ENCODE results near the gene CCDC188. TPM values are rescaled to one million over a fixed set of nuclear protein-coding genes. Genes with fewer than 3 reads are reported as not detected.
A peak's percentile ranks its signal among the peaks of the same experiment; 100 is the strongest.

CCDC188 gene
- total and polyA plus RNA-seq, 4 donors = 0.69 to 5.2 (median 2.0) TPM

DNA sequence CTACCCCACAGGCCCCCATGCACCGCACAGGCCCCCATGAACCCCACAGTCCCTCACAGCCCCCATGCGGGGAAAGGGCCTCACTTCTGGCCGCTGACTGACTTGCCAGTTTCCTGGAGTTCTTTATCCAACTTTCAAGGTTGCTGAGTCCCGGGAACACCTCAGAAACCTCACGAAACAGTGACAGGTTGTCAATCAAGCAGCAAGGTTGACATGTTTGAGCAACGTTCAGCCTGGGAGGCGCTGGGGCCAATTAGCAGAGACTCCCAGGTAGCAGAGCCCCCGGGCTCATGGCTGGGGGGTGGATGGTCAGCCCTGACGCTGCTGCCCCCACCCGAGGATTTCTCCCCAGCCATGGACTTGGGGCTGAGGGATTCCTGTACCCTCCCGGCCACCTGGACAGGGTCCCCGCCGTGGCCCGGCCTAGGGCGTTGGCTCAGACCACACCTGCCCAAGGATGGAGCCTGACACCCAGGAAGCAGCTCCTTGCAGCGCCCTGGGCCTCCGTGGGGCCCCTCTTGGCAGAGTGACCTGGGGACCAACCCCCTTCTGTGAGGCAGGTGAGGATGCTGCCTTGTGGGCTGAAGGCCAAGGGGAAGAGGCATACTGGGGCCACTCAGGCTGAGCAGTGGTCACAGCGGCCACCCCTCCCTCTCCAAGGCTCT lies 33.8 kb upstream of the CCDC188 start:
- peaks cover 9% of the 10 kb centered on the region for H3K4me1 ChIP-seq (ENCODE audit: control insufficient read depth, insufficient read depth, low read length)
- no peak overlapping the region for H3K4me3 ChIP-seq (ENCODE audit: low read depth, low read length)
- no peaks in the 10 kb centered on the region for H3K9me3 ChIP-seq (ENCODE audit: control insufficient read depth, insufficient read depth, low read length)
- H3K36me3 ChIP-seq (ENCODE audit: control insufficient read depth, insufficient read depth, low read length) = no peaks in the 10 kb centered on the region
- no peak for DNase-seq (ENCODE audit: low read depth in 4 of 6, low spot score in 6 of 6)
- H3K27ac ChIP-seq (ENCODE audit: low read depth, low read length) = no peak overlapping the region
- WGBS (ENCODE audit: insufficient coverage) = 85% methylated on average over 17 of the region's 18 CpGs
- H3K27me3 ChIP-seq (ENCODE audit: control insufficient read depth, insufficient read depth, low read length) = no peaks in the 10 kb centered on the region

DNA sequence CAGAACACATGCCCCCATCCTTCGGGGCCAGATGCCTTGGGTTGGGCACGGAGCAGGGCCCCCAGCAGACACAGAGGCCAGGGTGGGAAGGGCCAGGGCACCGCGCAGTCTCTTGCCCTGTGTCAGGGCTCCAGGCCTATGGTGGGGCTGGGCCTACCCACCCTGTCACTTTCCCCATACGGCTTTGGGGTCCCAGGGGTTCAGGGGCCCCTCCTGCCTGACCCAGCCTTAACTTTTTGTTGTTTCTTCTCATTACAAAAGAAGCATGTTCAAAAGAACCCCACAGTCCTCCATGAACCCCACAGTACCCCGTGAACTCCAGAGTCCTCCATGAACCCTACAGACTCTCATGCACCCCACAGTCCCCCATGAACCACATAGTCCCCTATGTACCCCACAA lies 33.0 kb upstream of the CCDC188 start:
- Histone ChIP-seq H3K9me3 (ENCODE audit: control insufficient read depth, insufficient read depth, low read length) (no peaks in the 10 kb centered on the region), H3K36me3 (ENCODE audit: control insufficient read depth, insufficient read depth, low read length) (no peaks in the 10 kb centered on the region), H3K27ac (ENCODE audit: low read depth, low read length) (no peak overlapping the region), H3K4me3 (ENCODE audit: low read depth, low read length) (no peak overlapping the region), H3K27me3 (ENCODE audit: control insufficient read depth, insufficient read depth, low read length) (no peaks in the 10 kb centered on the region), H3K4me1 (ENCODE audit: control insufficient read depth, insufficient read depth, low read length) (peaks cover 9% of the 10 kb centered on the region)
- DNase-seq (ENCODE audit: low read depth in 4 of 6, low spot score in 6 of 6) = no peak
- WGBS (ENCODE audit: insufficient coverage) = 63% methylated on average over 6 of the region's 6 CpGs

DNA sequence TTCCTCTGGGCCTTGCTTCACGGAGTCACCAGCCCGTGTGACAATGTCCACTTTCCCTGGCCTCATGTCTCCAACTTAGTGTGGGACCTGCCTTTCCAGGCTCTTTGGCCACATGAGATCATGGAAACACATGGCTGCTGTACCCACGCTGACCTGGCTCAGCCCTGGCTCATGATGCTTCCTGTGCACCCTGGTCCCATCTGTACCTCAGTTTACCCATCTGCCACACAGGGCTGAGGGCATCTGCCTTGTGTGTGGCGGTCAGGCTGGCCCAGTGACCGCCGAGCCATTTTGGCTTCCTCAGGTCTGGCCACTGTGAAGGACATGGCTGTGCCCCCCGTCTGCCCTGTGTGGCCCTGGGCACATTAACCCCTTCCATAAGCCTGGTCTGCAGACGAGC lies 32.2 kb upstream of the CCDC188 start:
- 93% methylated on average over 8 of the region's 8 CpGs for whole genome bisulfite sequencing (ENCODE audit: insufficient coverage)
- Histone ChIP-seq H3K9me3 (ENCODE audit: control insufficient read depth, insufficient read depth, low read length) (no peaks in the 10 kb centered on the region), H3K27ac (ENCODE audit: low read depth, low read length) (no peak overlapping the region), H3K4me1 (ENCODE audit: control insufficient read depth, insufficient read depth, low read length) (peaks cover 9% of the 10 kb centered on the region), H3K27me3 (ENCODE audit: control insufficient read depth, insufficient read depth, low read length) (no peaks in the 10 kb centered on the region), H3K4me3 (ENCODE audit: low read depth, low read length) (no peak overlapping the region), H3K36me3 (ENCODE audit: control insufficient read depth, insufficient read depth, low read length) (no peaks in the 10 kb centered on the region)
- DNase-seq (ENCODE audit: low read depth in 4 of 6, low spot score in 6 of 6) = no peak

DNA sequence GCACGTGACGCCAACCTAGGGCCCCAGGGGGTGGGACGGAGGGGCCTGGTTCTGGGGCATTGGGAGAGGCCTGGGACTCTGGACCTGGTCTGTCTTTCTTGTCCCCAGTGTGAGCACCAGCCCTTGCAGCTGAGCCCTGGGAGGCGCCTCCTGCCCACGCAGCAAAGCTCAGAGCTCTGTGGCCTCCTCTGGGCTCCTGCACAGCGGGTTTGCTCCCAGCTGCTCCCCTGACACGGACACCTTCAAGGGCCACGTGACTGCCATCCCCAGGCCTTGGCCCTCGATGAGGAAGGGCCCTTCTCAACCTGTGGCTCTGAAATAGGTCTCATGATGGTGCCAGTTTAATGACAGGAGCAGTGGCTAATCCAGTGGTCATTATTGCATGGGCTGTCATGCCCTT lies 31.5 kb upstream of the CCDC188 start:
- no peak for DNase-seq (ENCODE audit: low read depth in 4 of 6, low spot score in 6 of 6)
- H3K9me3 ChIP-seq (ENCODE audit: control insufficient read depth, insufficient read depth, low read length) = no peaks in the 10 kb centered on the region
- H3K27me3 ChIP-seq (ENCODE audit: control insufficient read depth, insufficient read depth, low read length) = no peaks in the 10 kb centered on the region
- peaks cover 16% of the 10 kb centered on the region for H3K4me1 ChIP-seq (ENCODE audit: control insufficient read depth, insufficient read depth, low read length)
- no peak overlapping the region for H3K4me3 ChIP-seq (ENCODE audit: low read depth, low read length)
- no peaks in the 10 kb centered on the region for H3K36me3 ChIP-seq (ENCODE audit: control insufficient read depth, insufficient read depth, low read length)
- WGBS (ENCODE audit: insufficient coverage) = 86% methylated on average over 9 of the region's 9 CpGs
- H3K27ac ChIP-seq (ENCODE audit: low read depth, low read length) = no peak overlapping the region

DNA sequence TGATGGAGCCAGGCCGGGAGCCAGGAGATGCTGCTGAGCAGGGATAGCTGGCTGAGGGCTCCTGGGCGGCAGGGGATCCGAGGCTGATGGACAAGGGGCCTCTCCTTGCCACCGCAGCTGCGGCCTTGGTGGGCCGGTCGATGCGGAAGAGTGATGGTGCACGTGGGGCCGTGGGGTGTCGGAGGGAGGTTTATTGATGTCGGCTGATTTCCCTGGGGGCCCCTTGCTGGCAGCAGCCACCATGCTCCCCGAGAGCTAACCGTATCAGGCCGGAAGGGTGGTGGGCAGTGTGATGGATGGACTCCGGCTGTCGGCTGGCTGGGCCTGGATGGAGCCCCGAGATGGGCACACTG lies 31.0 kb upstream of the CCDC188 start:
- WGBS (ENCODE audit: insufficient coverage) = 51% methylated on average over 18 of the region's 18 CpGs
- H3K27me3 ChIP-seq (ENCODE audit: control insufficient read depth, insufficient read depth, low read length) = no peaks in the 10 kb centered on the region
- no peaks in the 10 kb centered on the region for H3K36me3 ChIP-seq (ENCODE audit: control insufficient read depth, insufficient read depth, low read length)
- peaks cover 21% of the 10 kb centered on the region for H3K4me1 ChIP-seq (ENCODE audit: control insufficient read depth, insufficient read depth, low read length)
- H3K4me3 ChIP-seq (ENCODE audit: low read depth, low read length) = no peak overlapping the region
- DNase-seq (ENCODE audit: low read depth in 4 of 6, low spot score in 6 of 6) = peak in 1 of 6 donors; percentile 46
- H3K27ac ChIP-seq (ENCODE audit: low read depth, low read length) = no peak overlapping the region
- H3K9me3 ChIP-seq (ENCODE audit: control insufficient read depth, insufficient read depth, low read length) = no peaks in the 10 kb centered on the region

DNA sequence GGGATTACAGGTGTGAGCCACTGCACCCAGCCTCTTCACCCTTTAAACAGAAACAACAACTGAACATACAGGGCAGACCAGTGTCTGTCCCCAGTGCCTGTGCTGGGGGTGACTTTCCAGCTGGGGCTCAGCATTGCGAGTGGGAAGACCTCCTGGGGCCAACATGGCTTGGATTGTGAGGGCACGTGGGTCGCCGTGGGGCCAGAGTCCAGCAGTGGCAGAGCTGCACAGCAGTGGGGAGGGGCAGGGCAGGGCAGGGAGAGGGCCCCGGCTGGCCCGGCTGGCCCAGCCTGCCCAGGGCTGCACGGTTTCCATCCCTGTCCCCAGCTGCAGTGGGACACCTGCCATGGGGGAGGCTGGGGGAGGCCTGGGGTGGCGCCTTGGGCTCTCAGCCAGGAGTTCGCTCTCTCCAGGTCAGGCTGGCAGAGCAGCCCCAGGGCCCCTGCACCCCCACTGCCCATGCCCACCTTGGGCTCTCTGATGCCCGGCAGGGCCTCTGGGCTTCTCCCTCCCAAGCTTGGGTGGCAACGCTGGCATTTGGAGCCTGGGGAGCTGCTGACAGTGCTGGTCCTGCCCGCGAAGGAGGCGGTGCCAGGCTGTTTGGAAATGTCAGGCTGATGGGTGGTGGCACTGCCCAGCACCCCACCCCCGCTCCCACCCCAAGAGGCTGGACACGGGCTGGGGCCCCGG lies 30.5 kb upstream of the CCDC188 start:
- no peaks in the 10 kb centered on the region for H3K36me3 ChIP-seq (ENCODE audit: control insufficient read depth, insufficient read depth, low read length)
- 62% methylated on average over 13 of the region's 17 CpGs for WGBS (ENCODE audit: insufficient coverage)
- no peaks in the 10 kb centered on the region for H3K9me3 ChIP-seq (ENCODE audit: control insufficient read depth, insufficient read depth, low read length)
- no peak overlapping the region for H3K27ac ChIP-seq (ENCODE audit: low read depth, low read length)
- H3K27me3 ChIP-seq (ENCODE audit: control insufficient read depth, insufficient read depth, low read length) = no peaks in the 10 kb centered on the region
- H3K4me1 ChIP-seq (ENCODE audit: control insufficient read depth, insufficient read depth, low read length) = peaks cover 26% of the 10 kb centered on the region
- H3K4me3 ChIP-seq (ENCODE audit: low read depth, low read length) = no peak overlapping the region
- DNase-seq (ENCODE audit: low read depth in 4 of 6, low spot score in 6 of 6) = no peak

DNA sequence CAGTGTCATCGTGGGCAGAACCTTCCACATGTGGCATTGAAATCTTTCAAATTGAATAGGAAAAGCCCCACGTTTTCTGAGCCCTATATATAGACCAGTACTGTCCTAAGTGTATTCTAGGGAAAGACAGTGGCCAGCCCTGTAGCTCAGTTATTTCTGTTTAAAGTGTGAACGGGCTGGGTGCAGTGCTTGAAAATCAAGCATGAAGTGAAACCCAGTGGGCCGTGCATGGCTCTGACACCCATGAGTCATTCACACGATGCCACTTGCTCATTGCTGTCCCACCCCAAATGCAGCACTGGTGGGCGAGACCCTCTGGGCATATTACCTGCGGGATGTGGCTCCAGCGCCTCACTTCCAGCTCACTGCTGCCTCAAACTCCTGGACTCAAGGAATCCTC lies 29.8 kb upstream of the CCDC188 start:
- H3K27me3 ChIP-seq (ENCODE audit: control insufficient read depth, insufficient read depth, low read length) = no peaks in the 10 kb centered on the region
- no peak overlapping the region for H3K27ac ChIP-seq (ENCODE audit: low read depth, low read length)
- H3K36me3 ChIP-seq (ENCODE audit: control insufficient read depth, insufficient read depth, low read length) = no peaks in the 10 kb centered on the region
- 88% methylated on average over 6 of the region's 8 CpGs for WGBS (ENCODE audit: insufficient coverage)
- peaks cover 28% of the 10 kb centered on the region for H3K4me1 ChIP-seq (ENCODE audit: control insufficient read depth, insufficient read depth, low read length)
- no peak for DNase-seq (ENCODE audit: low read depth in 4 of 6, low spot score in 6 of 6)
- H3K4me3 ChIP-seq (ENCODE audit: low read depth, low read length) = no peak overlapping the region
- no peaks in the 10 kb centered on the region for H3K9me3 ChIP-seq (ENCODE audit: control insufficient read depth, insufficient read depth, low read length)

DNA sequence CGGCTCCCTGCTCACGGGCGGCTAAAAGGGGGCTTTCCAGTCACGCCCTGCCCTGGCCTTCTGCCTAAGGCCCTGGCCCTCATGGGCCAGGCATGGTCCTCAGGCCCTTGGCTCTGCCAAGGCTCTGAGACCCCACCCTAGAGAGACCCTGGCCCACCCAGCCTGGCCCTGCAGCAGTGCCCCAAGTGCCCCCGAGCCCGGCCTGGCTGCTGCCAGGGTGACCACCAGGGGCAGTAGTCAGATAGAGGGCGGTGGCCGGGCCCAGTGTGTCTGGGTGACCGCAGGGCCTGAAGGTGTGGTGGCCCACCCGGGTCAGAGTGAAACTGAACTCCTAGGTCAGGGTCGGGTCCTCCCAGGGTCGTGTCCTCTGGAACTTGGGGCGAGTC lies 29.4 kb upstream of the CCDC188 start:
- Histone ChIP-seq H3K4me3 (ENCODE audit: low read depth, low read length) (no peak overlapping the region), H3K9me3 (ENCODE audit: control insufficient read depth, insufficient read depth, low read length) (no peaks in the 10 kb centered on the region), H3K36me3 (ENCODE audit: control insufficient read depth, insufficient read depth, low read length) (no peaks in the 10 kb centered on the region), H3K27me3 (ENCODE audit: control insufficient read depth, insufficient read depth, low read length) (no peaks in the 10 kb centered on the region), H3K27ac (ENCODE audit: low read depth, low read length) (no peak overlapping the region), H3K4me1 (ENCODE audit: control insufficient read depth, insufficient read depth, low read length) (peaks cover 32% of the 10 kb centered on the region)
- no peak for DNase-seq (ENCODE audit: low read depth in 4 of 6, low spot score in 6 of 6)
- WGBS (ENCODE audit: insufficient coverage) = 90% methylated on average over 13 of the region's 13 CpGs

DNA sequence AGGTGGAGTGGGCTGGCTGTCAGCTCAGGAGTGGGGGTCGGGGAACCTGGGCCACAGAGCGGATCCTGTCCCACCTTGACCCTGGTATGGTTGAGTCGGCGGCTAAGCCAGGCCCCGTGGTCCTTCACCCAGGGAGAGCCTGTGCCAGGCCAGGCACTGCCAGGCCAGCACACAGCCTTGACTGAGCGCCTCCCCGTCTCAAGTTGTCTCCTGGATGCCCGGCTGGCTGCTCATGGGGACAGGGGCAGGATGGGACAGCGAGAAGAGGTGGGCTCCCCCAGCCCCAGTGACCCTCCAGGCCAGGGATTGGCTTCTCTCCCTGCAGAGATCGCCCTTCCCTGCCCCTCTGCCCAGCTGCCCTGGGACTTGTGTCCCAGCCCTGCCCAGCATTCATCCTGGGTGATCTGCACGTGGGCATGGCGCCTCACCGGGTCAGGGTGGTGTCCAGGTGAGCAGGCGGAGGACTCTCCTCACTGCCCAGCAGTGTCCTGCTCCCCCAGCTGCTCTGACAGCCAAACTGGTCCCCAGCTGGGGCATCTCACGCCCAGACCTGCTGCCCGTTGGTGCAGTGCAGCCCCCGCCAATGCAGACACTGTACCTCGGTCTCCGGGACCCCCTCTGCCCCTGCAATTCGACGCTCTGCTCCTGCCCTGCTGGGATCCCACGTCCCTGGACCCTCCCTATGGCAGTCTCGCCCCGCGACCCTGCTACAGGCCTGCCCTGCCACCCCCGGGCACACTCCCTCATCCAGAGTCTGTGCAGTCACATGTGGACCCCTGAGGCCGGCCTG lies 28.8 kb upstream of the CCDC188 start:
- H3K36me3 ChIP-seq (ENCODE audit: control insufficient read depth, insufficient read depth, low read length) = no peaks in the 10 kb centered on the region
- WGBS (ENCODE audit: insufficient coverage) = 91% methylated on average over 26 of the region's 27 CpGs
- no peak overlapping the region for H3K27ac ChIP-seq (ENCODE audit: low read depth, low read length)
- H3K27me3 ChIP-seq (ENCODE audit: control insufficient read depth, insufficient read depth, low read length) = no peaks in the 10 kb centered on the region
- peaks cover 38% of the 10 kb centered on the region for H3K4me1 ChIP-seq (ENCODE audit: control insufficient read depth, insufficient read depth, low read length)
- H3K9me3 ChIP-seq (ENCODE audit: control insufficient read depth, insufficient read depth, low read length) = no peaks in the 10 kb centered on the region
- no peak overlapping the region for H3K4me3 ChIP-seq (ENCODE audit: low read depth, low read length)
- no peak for DNase-seq (ENCODE audit: low read depth in 4 of 6, low spot score in 6 of 6)

DNA sequence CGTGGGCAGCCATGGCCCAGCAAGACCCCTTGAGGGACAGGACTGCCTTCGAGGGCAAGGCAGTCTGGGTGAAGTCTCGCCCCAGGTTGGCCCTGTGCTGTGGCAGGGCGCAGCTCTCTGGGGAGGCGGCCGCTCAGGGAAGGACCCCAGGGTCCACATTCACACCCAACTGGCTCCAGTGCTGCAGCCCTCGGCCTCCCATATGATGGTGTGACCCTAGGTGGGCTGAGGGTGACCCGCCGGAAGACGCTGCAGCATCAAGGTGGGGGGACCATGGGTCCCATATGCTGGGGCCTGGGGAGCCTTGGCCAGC lies 28.0 kb upstream of the CCDC188 start:
- 93% methylated on average over 7 of the region's 10 CpGs for WGBS (ENCODE audit: insufficient coverage)
- no peak overlapping the region for H3K27ac ChIP-seq (ENCODE audit: low read depth, low read length)

More for the DNA sequence above, 28.0 kb upstream of the CCDC188 start:
- Histone ChIP-seq H3K4me1 (ENCODE audit: control insufficient read depth, insufficient read depth, low read length) (peaks cover 46% of the 10 kb centered on the region), H3K4me3 (ENCODE audit: low read depth, low read length) (no peak overlapping the region), H3K27me3 (ENCODE audit: control insufficient read depth, insufficient read depth, low read length) (no peaks in the 10 kb centered on the region), H3K36me3 (ENCODE audit: control insufficient read depth, insufficient read depth, low read length) (no peaks in the 10 kb centered on the region), H3K9me3 (ENCODE audit: control insufficient read depth, insufficient read depth, low read length) (no peaks in the 10 kb centered on the region)
- DNase-seq (ENCODE audit: low read depth in 4 of 6, low spot score in 6 of 6) = no peak

Measured in spinal cord (tissue), 10 donors.